Hepatic stellate cell (primary cell): ENCODE measurements around the gene PPP1CA.

Source experiments
- DNase-seq: peaks from one replicate; pipeline ENCODE4 v3.0.0; 2011; ENCODE audit warnings: low spot score

Gene PPP1CA

GRCh38 chr11:67351275-67352005, 50.2 kb downstream of the PPP1CA start:
- DNase-seq = peak; percentile 85

GRCh38 chr11:67349928-67350465, 51.7 kb downstream of the PPP1CA start:
- no peak for DNase-seq

DNA sequence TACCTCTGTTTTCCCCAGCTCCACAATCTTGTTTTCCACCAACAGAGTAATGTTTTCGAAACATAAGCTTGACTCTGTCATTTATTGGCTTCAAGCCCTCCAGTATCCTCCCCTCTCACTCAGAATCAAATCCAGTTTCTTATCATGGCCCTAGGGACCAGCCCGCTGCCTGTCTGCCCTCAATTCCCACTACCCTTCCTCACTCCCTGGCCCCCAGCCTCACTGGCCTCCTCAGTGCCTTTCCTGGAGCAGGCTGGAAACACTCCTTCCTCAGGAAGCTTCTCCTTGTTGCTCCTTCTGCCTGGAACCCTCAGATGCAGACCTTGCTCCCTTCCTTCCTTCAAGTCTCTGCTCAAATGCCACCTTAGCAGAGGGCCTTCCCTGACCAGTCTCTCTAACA, 52.2 kb downstream of the PPP1CA start:
- no peak for DNase-seq

- DNase-seq = no peak
Observed at GRCh38 chr11:67349036-67349435, 52.6 kb downstream of the PPP1CA start.
